ENCODE measurements around the gene PRSS53. TPM values are rescaled to one million over a fixed set of nuclear protein-coding genes. Genes with fewer than 3 reads are reported as not detected.

Gene PRSS53
- total RNA-seq, 1 donor = 1.7 TPM

DNA sequence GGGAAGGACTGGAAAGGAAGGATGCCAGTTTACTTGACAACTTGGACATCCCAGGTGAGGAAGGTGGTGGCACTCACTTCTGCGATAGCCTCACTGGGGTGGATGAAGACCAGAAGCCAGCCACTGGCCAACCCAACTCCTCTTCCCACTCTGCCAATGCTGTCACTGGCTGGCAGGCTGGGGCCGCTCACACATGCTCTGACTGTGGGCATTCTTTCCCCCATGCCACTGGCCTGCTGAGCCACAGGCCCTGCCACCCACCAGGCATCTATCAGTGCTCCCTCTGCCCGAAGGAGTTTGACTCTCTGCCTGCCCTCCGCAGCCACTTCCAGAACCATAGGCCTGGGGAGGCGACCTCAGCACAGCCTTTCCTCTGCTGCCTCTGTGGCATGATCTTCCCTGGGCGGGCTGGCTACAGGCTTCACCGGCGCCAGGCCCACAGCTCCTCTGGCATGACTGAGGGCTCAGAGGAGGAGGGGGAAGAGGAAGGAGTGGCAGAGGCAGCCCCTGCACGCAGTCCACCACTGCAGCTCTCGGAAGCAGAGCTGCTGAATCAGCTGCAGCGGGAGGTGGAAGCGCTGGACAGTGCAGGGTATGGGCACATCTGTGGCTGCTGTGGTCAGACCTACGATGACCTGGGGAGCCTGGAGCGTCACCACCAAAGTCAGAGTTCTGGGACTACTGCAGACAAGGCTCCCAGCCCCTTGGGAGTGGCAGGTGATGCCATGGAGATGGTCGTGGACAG lies 10.0 kb downstream of the PRSS53 start:
- no peak overlapping the region for H3K4me3 ChIP-seq (ENCODE audit: low read depth, low read length)
- TF ChIP-seq, protein P1, sequence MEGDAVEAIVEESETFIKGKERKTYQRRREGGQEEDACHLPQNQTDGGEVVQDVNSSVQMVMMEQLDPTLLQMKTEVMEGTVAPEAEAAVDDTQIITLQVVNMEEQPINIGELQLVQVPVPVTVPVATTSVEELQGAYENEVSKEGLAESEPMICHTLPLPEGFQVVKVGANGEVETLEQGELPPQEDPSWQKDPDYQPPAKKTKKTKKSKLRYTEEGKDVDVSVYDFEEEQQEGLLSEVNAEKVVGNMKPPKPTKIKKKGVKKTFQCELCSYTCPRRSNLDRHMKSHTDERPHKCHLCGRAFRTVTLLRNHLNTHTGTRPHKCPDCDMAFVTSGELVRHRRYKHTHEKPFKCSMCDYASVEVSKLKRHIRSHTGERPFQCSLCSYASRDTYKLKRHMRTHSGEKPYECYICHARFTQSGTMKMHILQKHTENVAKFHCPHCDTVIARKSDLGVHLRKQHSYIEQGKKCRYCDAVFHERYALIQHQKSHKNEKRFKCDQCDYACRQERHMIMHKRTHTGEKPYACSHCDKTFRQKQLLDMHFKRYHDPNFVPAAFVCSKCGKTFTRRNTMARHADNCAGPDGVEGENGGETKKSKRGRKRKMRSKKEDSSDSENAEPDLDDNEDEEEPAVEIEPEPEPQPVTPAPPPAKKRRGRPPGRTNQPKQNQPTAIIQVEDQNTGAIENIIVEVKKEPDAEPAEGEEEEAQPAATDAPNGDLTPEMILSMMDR (IDR thresholded peaks at IDR 0.05; ENCODE audit: insufficient read depth, low read depth, low read length) = no peak
- DNase-seq (ENCODE audit: low read depth) = no peak

DNA sequence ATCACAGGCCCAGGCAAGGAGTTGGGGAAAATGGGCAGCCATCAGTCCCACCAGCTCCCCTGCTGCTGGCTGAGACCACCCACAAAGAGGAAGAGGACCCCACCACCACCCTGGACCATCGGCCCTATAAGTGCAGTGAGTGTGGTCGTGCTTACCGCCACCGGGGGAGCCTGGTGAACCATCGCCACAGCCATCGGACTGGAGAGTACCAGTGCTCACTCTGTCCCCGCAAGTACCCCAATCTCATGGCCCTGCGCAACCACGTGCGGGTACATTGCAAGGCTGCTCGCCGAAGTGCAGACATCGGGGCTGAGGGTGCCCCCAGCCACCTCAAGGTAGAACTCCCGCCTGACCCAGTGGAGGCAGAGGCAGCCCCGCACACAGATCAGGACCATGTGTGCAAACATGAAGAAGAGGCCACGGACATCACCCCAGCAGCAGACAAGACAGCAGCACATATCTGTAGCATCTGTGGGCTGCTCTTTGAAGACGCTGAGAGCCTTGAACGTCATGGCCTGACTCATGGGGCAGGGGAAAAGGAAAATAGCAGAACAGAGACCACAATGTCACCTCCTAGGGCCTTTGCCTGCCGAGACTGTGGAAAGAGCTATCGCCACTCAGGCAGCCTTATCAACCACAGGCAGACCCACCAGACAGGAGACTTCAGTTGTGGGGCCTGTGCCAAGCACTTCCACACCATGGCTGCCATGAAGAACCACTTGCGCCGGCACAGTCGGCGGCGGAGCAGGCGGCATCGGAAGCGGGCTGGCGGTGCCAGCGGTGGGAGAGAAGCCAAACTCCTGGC lies 10.9 kb downstream of the PRSS53 start:
- no peak overlapping the region for H3K4me3 ChIP-seq (ENCODE audit: low read depth, low read length)
- DNase-seq (ENCODE audit: low read depth) = no peak
- TF ChIP-seq, protein P1 (IDR thresholded peaks at IDR 0.05; ENCODE audit: insufficient read depth, low read depth, low read length) = no peak

DNA sequence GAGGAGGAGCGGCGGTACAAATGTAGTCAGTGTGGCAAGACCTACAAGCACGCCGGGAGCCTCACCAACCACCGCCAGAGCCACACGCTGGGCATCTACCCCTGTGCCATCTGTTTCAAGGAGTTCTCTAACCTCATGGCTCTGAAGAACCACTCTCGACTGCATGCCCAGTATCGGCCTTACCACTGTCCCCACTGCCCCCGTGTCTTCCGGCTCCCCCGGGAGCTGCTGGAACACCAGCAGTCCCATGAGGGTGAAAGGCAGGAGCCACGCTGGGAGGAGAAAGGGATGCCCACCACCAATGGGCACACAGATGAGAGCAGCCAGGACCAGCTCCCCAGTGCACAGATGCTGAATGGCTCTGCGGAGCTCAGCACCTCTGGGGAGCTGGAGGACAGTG lies 11.7 kb downstream of the PRSS53 start:
- H3K4me3 ChIP-seq (ENCODE audit: low read depth, low read length) = no peak overlapping the region
- TF ChIP-seq, protein P1 (IDR thresholded peaks at IDR 0.05; ENCODE audit: insufficient read depth, low read depth, low read length) = no peak
- no peak for DNase-seq (ENCODE audit: low read depth)

DNA sequence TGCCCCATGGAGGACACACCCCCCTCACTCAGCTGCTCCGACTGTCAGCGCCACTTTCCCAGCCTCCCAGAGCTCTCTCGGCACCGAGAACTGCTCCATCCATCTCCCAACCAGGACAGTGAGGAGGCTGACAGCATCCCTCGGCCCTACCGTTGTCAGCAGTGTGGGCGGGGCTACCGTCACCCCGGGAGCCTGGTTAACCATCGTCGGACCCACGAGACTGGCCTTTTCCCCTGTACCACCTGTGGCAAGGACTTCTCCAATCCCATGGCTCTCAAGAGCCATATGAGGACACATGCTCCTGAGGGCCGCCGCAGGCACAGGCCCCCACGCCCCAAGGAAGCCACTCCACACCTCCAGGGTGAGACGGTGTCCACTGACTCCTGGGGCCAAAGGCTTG lies 12.4 kb downstream of the PRSS53 start:
- TF ChIP-seq, protein P1 (IDR thresholded peaks at IDR 0.05; ENCODE audit: insufficient read depth, low read depth, low read length) = no peak
- no peak for DNase-seq (ENCODE audit: low read depth)
- no peak overlapping the region for H3K4me3 ChIP-seq (ENCODE audit: low read depth, low read length)

DNA sequence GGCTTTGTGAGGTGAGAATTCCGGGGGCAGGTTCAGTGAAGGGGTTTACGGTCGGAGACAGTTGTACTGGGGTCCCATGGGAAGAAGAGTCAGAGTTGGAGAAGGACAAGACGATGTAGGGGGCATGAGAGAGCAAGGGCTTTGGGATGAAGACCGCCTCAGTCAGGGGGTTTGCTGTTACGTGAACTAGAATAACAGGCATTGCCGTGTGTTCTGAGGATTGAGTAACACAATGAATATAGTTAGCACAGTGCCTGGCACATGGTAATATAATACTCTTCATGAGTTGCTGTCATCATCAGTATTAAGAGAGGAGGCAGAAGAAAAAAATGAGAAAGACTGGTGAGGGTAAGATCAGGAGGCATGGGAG lies 13.9 kb downstream of the PRSS53 start:
- TF ChIP-seq, protein P1 (IDR thresholded peaks at IDR 0.05; ENCODE audit: insufficient read depth, low read depth, low read length) = no peak
- H3K4me3 ChIP-seq (ENCODE audit: low read depth, low read length) = peak overlapping the region; percentile 95
- peak; percentile 36 for DNase-seq (ENCODE audit: low read depth)

DNA sequence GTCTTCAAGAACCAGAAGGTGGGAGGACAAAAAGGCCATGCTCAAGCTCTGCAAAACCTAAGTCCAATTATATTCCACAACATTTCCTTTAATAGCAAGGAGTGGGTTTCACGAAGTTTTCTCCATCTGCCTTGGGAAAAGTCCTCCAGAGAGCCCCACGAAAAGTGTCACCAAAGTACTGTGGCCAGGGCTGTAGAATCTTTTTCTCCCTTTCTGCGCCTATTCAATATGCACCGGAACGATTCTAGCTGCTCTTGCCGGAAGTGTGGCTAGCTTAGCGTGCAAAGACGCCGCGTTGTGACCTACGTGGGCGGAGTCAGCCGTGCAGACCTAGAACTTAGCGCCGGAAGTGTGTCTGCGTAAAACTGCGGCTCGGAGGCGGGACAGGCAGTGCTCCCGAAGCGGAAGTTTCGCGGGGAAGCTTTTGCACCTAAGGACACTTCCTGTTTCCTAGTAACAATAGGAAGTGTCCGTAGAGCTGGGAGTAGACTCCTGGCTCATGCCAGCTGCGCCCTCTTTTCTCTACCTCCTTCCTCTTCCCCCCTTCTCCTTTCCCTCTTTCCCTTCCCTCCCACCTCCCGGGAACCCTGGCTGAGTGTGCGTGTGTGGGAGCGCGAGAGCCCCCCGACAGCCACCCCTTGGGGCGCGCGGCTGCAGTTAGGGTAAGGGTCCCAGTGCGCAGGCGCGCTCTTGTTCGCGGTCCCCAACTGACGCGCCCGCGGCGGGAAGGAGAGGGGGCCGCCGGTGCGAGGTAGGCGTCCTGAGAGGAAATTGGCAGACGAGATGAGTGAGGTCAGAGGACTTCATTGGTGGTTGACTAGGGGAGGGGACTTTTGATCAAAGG lies 14.6 kb downstream of the PRSS53 start, which contains the start of the genes ZNF646 and ZNF668:
TSS of gene ZNF646 (plus strand) at position 453 of the 844 bp plus-strand sequence. CDS start 1,903 bp downstream, outside the sequence.
TSS of gene ZNF668 (minus strand) at position 271 of the 844 bp plus-strand sequence. CDS start 9,781 bp downstream, outside the sequence.
- TF ChIP-seq, protein P1 (IDR thresholded peaks at IDR 0.05; ENCODE audit: insufficient read depth, low read depth, low read length) = no peak
- peak within 1 kb of the TSS; percentile 95 for H3K4me3 ChIP-seq (ENCODE audit: low read depth, low read length)
- DNase-seq (ENCODE audit: low read depth) = peak; percentile 100

Measured in fibroblast of villous mesenchyme (primary cell).